Measurements from ENCODE around the gene BTBD17. TPM values are rescaled to one million over a fixed set of nuclear protein-coding genes. Genes with fewer than 3 reads are reported as not detected.

The BTBD17 gene
- total RNA-seq, 1 donor from 2014 or later, result not detected

GRCh38 chr17:74369221-74369620, 7.6 kb upstream of the BTBD17 start:
- Mint-ChIP-seq H3K4me3 (no peak overlapping the region), H3K9me3 (no peaks in the 10 kb centered on the region), H3K27ac (no peak overlapping the region), H3K4me1 (peaks cover 14% of the 10 kb centered on the region), H3K36me3 (ENCODE audit: low read depth) (no peaks in the 10 kb centered on the region), H3K27me3 (peaks cover 17% of the 10 kb centered on the region)
- ATAC-seq (ENCODE audit: low read depth), result peak; percentile 47
- intact Hi-C loops (cut with micrococcal nuclease), result loop anchor here (2.0 kb wide), 1 partner anchor 278 kb away; no protein-coding TSS in a partner anchor
- TF ChIP-seq CTCF (IDR thresholded peaks at IDR 0.05), result no peak
- ChIA-PET CTCF (interaction anchor here (0.6 to 5.5 kb wide), 11 partner anchors 10 to 162 kb away, joined by 3 to 55 read pairs (median 4); partner anchors contain the start of genes CD300LB and TTYH2), POLR2A (interaction anchor here (0.7 kb wide), 1 partner anchor 88 kb away, joined by 3 read pairs; no protein-coding TSS in a partner anchor)
- DNase-seq, result no peak

- Mint-ChIP-seq H3K27ac (no peak overlapping the region), H3K4me1 (peaks cover 14% of the 10 kb centered on the region), H3K36me3 (ENCODE audit: low read depth) (no peaks in the 10 kb centered on the region), H3K9me3 (no peaks in the 10 kb centered on the region), H3K27me3 (peaks cover 17% of the 10 kb centered on the region), H3K4me3 (no peak overlapping the region)
- DNase-seq (peak; percentile 64), ATAC-seq (ENCODE audit: low read depth) (peak; percentile 77)
- peak; percentile 58 for TF ChIP-seq CTCF (IDR thresholded peaks at IDR 0.05)
- intact Hi-C loops (cut with micrococcal nuclease), result loop anchor here (1.0 to 2.0 kb wide), 5 partner anchors 89 to 278 kb away; no protein-coding TSS in a partner anchor
- ChIA-PET CTCF (interaction anchor here (0.7 to 5.5 kb wide), 18 partner anchors 9 to 288 kb away, joined by 3 to 55 read pairs (median 4); partner anchors contain the start of genes CD300LB and TTYH2), POLR2A (interaction anchor here (0.6 to 0.9 kb wide), 4 partner anchors 11 to 89 kb away, joined by 3 to 13 read pairs (median 4); no protein-coding TSS in a partner anchor)
Observed at GRCh38 chr17:74368341-74369081, 6.8 kb upstream of the BTBD17 start.

- peaks cover 14% of the 10 kb centered on the region for H3K4me1 Mint-ChIP-seq
Observed at GRCh38 chr17:74367206-74367605, 5.5 kb upstream of the BTBD17 start, which contains the start of gene GPR142. Gene GPR142, plus strand, starts transcription at chr17:74367506. Its CDS starts 2,035 bp downstream, at chr17:74369541.

GRCh38 chr17:74362810-74363498, 1.3 kb upstream of the BTBD17 start:
- no peak overlapping the region for H3K4me3 Mint-ChIP-seq
- ATAC-seq (ENCODE audit: low read depth), result no peak
- no peaks in the 10 kb centered on the region for H3K36me3 Mint-ChIP-seq (ENCODE audit: low read depth)
- peaks cover under 1% of the 10 kb centered on the region for H3K4me1 Mint-ChIP-seq
- H3K27me3 Mint-ChIP-seq, result peaks cover 32% of the 10 kb centered on the region
- intact Hi-C loops (cut with micrococcal nuclease), result no loop called here
- no peak for DNase-seq
- H3K27ac Mint-ChIP-seq, result no peak overlapping the region
- CTCF ChIA-PET, result interaction anchor here (0.7 to 1.6 kb wide), 4 partner anchors 75 to 150 kb away, joined by 3 to 4 read pairs (median 4); no protein-coding TSS in a partner anchor
- no peaks in the 10 kb centered on the region for H3K9me3 Mint-ChIP-seq
- POLR2A ChIA-PET, result no interaction called here
- no peak for TF ChIP-seq CTCF (IDR thresholded peaks at IDR 0.05)

More at GRCh38 chr17:74367206-74367605, 5.5 kb upstream of the BTBD17 start, which contains the start of gene GPR142:
- no peak for DNase-seq
- no peak within 1 kb of the TSS for H3K4me3 Mint-ChIP-seq
- intact Hi-C loops (cut with micrococcal nuclease), result no loop called here
- peaks cover 17% of the 10 kb centered on the region for H3K27me3 Mint-ChIP-seq
- no peak within 1 kb of the TSS for H3K27ac Mint-ChIP-seq
- ATAC-seq (ENCODE audit: low read depth), result no peak
- ChIA-PET POLR2A (interaction anchor here (0.6 to 0.9 kb wide), 2 partner anchors 165 to 1902 kb away, joined by 3 to 15 read pairs; no protein-coding TSS in a partner anchor), CTCF (interaction anchor here (0.9 to 5.5 kb wide), 9 partner anchors 12 to 280 kb away, joined by 3 to 55 read pairs (median 4); partner anchors contain the start of gene CD300LB)
- TF ChIP-seq CTCF (IDR thresholded peaks at IDR 0.05), result no peak
- H3K9me3 Mint-ChIP-seq, result no peaks in the 10 kb centered on the region
- H3K36me3 Mint-ChIP-seq (ENCODE audit: low read depth), result no peaks in the 10 kb centered on the region
